Thoracic aorta (tissue), 2 donors: ENCODE data around the gene HOXC13. TPM values are rescaled to one million over a fixed set of nuclear protein-coding genes. Genes with fewer than 3 reads are reported as not detected.

Experiments
- ATAC-seq: fragments of 150-250 bp; one replicate; pipeline ENCODE4 v1.8.0; 2017; ENCODE audit warnings: low read depth; ENCODE audit not compliant: insufficient number of reproducible peaks, low FRiP score
- DNase-seq: peaks from one replicate; pipeline ENCODE4 v3.0.0-alpha.2; 2020; ENCODE audit warnings: low spot score
- H3K27ac ChIP-seq, 2 donors: fragments of 200-600 bp; sonication (generic); 1 replicate in 1 of 2; 2 replicates in 1 of 2; pipeline ENCODE4 v1.5.1; 2016; ENCODE audit warnings: mild to moderate bottlenecking in 2 of 2, moderate library complexity in 2 of 2
- H3K27me3 ChIP-seq: fragments of 200-600 bp; sonication (generic); replicated peaks from 2 replicates; pipeline ENCODE4 v1.6.0; 2016; ENCODE audit warnings: mild to moderate bottlenecking; ENCODE audit not compliant: insufficient read depth
- H3K36me3 ChIP-seq: fragments of 200-600 bp; sonication (generic); one replicate; pipeline ENCODE4 v1.5.1; 2016
- H3K4me1 ChIP-seq, 2 donors: fragments of 200-600 bp; sonication (generic); 1 replicate in 1 of 2; 2 replicates in 1 of 2; pipeline versions ENCODE4 v1.5.1 to v1.6.0; 2016; ENCODE audit warnings: low read depth in 2 of 2, mild to moderate bottlenecking in 1 of 2; ENCODE audit not compliant: control insufficient read depth in 1 of 2
- H3K4me3 ChIP-seq: fragments of 200-600 bp; sonication (generic); 2 replicates; pipeline ENCODE4 v1.5.1; 2016; ENCODE audit warnings: mild to moderate bottlenecking
- H3K9me3 ChIP-seq: fragments of 200-600 bp; sonication (generic); 2 replicates; pipeline ENCODE4 v1.5.1; 2016
- total RNA-seq, 2 donors: library from RNA; depleted of rRNA; stranded (reverse); fragments of >200 nt; gene quantifications; one replicate each; pipeline versions ENCODE4 v1.1.0 to v1.2.3, GENCODE V29; 2016
- TF ChIP-seq, protein P1 (sequence below): fragments of 200-600 bp; sonication (generic); IDR thresholded peaks from one replicate; pipeline ENCODE4 v1.5.1; 2019; ENCODE audit warnings: antibody characterized with exemption

Gene HOXC13
- total RNA-seq, 2 donors from 2014 or later: not detected

DNA sequence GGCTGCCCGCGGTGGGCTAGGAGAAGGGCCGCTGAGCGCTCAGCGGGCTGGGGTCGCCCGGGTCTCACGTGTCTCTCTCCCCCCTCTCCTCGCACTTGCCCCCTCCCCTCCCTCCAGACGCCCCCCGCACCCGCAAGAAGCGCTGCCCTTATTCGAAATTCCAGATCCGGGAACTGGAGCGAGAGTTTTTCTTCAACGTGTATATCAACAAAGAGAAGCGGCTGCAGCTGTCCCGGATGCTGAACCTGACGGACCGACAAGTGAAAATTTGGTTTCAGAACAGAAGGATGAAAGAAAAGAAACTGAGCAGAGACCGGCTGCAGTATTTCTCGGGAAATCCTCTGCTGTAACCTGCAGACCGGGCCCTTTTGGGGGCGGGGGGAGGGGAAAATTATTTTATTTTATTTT lies 36.4 kb downstream of the HOXC13 start:
- ATAC-seq: no peak
- Histone ChIP-seq H3K4me1 (peaks cover 16 to 24% of the 10 kb centered on the region in 2 donors), H3K4me3 (peak overlapping the region; percentile 63), H3K27me3 (peaks cover 57% of the 10 kb centered on the region), H3K27ac (no peak overlapping the region), H3K36me3 (no peaks in the 10 kb centered on the region), H3K9me3 (no peaks in the 10 kb centered on the region)
- TF ChIP-seq, protein P1, sequence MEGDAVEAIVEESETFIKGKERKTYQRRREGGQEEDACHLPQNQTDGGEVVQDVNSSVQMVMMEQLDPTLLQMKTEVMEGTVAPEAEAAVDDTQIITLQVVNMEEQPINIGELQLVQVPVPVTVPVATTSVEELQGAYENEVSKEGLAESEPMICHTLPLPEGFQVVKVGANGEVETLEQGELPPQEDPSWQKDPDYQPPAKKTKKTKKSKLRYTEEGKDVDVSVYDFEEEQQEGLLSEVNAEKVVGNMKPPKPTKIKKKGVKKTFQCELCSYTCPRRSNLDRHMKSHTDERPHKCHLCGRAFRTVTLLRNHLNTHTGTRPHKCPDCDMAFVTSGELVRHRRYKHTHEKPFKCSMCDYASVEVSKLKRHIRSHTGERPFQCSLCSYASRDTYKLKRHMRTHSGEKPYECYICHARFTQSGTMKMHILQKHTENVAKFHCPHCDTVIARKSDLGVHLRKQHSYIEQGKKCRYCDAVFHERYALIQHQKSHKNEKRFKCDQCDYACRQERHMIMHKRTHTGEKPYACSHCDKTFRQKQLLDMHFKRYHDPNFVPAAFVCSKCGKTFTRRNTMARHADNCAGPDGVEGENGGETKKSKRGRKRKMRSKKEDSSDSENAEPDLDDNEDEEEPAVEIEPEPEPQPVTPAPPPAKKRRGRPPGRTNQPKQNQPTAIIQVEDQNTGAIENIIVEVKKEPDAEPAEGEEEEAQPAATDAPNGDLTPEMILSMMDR: no peak
- DNase-seq: no peak

DNA sequence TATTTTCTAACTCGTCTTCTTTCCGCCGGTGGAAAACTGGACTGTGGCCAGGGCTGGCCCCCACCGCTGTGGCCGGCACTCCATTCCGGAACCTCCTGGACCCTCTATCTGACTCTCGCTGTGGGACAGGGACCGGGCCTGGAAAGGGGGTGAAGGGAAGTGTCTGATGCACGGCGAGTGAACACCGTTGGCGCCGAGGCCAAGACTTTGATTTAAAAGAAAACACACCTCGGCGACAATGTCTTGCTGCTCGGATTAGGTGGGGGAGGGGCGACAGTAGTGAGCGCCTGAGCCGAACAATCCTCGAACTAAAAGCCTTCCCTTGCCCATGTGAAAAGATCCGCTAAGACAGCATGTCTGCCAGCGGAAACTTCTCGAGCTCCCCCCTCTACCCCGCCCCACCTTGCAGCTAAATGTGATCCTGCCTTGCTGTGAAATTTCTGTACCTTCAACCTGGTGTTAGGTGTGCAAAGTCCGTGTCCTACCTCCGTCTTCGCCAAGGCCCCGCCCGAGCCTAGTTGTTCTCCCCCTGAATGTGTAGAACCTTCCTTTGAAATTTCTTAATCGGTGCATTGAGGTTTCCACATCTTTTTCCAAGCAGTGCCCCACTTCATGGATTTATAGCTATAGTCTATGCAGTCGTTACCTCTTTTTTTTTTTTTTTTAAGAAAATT lies 37.0 kb downstream of the HOXC13 start:
- no peak for DNase-seq
- Histone ChIP-seq H3K4me1 (peaks cover 16 to 24% of the 10 kb centered on the region in 2 donors), H3K36me3 (no peaks in the 10 kb centered on the region), H3K27ac (no peak overlapping the region), H3K4me3 (no peak overlapping the region), H3K27me3 (peaks cover 52% of the 10 kb centered on the region), H3K9me3 (no peaks in the 10 kb centered on the region)
- TF ChIP-seq, protein P1: no peak
- no peak for ATAC-seq

DNA sequence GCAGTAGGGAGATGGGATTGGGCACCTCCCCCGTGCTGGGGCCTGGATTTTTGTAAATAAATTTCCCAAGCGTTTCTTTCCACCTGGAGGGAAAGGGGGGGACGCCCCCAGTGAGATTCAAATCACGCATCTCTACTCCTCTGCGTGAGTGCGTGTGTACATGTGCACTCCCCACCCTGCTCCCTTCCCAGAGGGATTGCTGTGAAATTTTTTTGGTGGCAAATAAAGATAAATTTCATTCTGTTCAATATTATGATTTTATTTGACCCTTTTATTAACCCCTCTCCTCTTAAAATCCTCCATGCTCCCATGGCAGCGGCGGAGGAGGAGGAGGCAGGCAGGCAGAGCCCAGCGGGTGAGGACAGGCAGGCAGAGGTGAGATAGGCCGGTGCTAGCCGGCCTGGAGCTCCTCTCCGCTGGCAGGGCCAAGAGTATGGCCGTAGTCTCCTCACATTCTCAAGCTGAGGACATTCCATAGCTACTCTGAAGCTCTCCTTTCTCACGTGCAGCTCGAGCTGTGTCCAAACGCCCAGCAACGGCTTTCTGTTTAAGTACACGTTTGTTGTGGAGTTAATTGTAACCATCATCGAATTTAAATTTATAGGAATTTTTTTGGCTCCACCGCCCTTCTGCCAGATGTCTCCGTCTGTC lies 37.7 kb downstream of the HOXC13 start:
- peaks cover 45% of the 10 kb centered on the region for H3K27me3 ChIP-seq

DNA sequence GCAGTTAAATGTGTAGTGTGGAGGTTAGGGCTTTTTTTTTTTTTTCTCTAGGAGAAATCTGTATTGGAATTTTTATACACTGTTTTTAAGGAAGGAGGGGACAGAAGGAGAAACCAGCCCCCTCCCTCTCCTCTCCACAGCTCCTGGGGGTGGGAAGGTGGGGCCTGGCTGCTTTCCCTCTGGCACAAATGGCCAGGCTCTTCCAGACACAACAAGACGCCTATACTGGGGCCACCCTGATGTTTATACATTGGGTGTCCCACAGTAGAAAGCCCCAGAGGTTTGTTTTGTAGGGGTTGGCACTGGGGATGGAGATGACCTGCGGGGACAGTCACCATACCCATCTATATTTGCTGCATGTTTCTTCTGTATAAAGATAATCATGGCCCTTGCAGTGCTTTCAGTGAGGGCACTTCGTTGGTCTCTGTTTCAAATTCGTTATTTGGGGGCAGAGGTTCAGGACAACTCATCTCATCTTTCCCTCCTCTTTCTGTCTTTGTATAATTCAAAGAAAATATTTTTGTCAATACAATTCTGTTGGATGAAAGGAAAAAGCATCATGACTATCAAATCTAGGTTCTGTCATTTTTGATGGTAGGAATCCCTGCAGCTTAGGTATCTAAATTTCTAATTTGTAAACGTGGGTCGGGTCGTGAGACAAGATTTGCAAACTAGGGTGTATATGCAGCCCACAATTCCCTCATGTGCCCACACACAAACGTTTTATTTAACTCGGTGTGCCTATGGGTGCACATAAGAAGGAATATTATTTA lies 38.4 kb downstream of the HOXC13 start:
- H3K4me1 ChIP-seq: peaks cover 16 to 24% of the 10 kb centered on the region in 2 donors
- no peaks in the 10 kb centered on the region for H3K9me3 ChIP-seq
- DNase-seq: no peak
- no peak for ATAC-seq
- H3K27ac ChIP-seq: no peak overlapping the region
- H3K36me3 ChIP-seq: no peaks in the 10 kb centered on the region
- H3K4me3 ChIP-seq: no peak overlapping the region
- TF ChIP-seq, protein P1: no peak
- peaks cover 43% of the 10 kb centered on the region for H3K27me3 ChIP-seq

More for the DNA sequence above, 37.7 kb downstream of the HOXC13 start:
- Histone ChIP-seq H3K4me3 (no peak overlapping the region), H3K36me3 (no peaks in the 10 kb centered on the region), H3K9me3 (no peaks in the 10 kb centered on the region), H3K4me1 (peaks cover 16 to 24% of the 10 kb centered on the region in 2 donors), H3K27ac (no peak overlapping the region)
- ATAC-seq: no peak
- TF ChIP-seq, protein P1: no peak
- no peak for DNase-seq
